Nephron progenitor cell (in vitro differentiated cells): ENCODE results near the gene SLITRK6.

Experiments used
- DNase-seq: peaks from one replicate; pipeline ENCODE4 v3.0.0; 2021
- H3K27ac Mint-ChIP-seq: 2 replicates; pipeline ENCODE4 v1.8.0; 2021; ENCODE audit warnings: mild to moderate bottlenecking, moderate library complexity, mixed read lengths
- H3K27me3 Mint-ChIP-seq: 2 replicates; pipeline ENCODE4 v1.8.0; 2021; ENCODE audit warnings: mild to moderate bottlenecking, low read depth, mixed read lengths; ENCODE audit not compliant: poor library complexity
- H3K36me3 Mint-ChIP-seq: 2 replicates; pipeline ENCODE4 v1.8.0; 2021; ENCODE audit warnings: low read depth, mixed read lengths
- H3K4me1 Mint-ChIP-seq: 2 replicates; pipeline ENCODE4 v1.8.0; 2021; ENCODE audit warnings: mixed read lengths
- H3K4me3 Mint-ChIP-seq: 2 replicates; pipeline ENCODE4 v1.8.0; 2021; ENCODE audit warnings: mild to moderate bottlenecking, moderate library complexity, mixed read lengths
- H3K9me3 Mint-ChIP-seq: 2 replicates; pipeline ENCODE4 v1.8.0; 2021; ENCODE audit warnings: mild to moderate bottlenecking, moderate library complexity, mixed read lengths
- CTCF ChIP-seq: fragments of 200-600 bp; sonication (generic); IDR thresholded peaks from 2 replicates; pipeline ENCODE4 v1.5.0; 2021; ENCODE audit warnings: antibody characterized with exemption

Gene SLITRK6

GRCh38 chr13:85806553-85807175 lies 7.4 kb upstream of the SLITRK6 start:
- TF ChIP-seq CTCF: peak; percentile 79
- Mint-ChIP-seq H3K36me3 (no peaks in the 10 kb centered on the region), H3K9me3 (no peaks in the 10 kb centered on the region), H3K4me3 (peak overlapping the region; percentile 9), H3K4me1 (no peaks in the 10 kb centered on the region), H3K27me3 (no peaks in the 10 kb centered on the region), H3K27ac (no peak overlapping the region)
- peak; percentile 13 for DNase-seq

- H3K27me3 Mint-ChIP-seq: no peaks in the 10 kb centered on the region
- peak overlapping the region; percentile 72 for H3K4me3 Mint-ChIP-seq
- DNase-seq: no peak
- TF ChIP-seq CTCF: no peak
- H3K27ac Mint-ChIP-seq: no peak overlapping the region
- H3K36me3 Mint-ChIP-seq: no peaks in the 10 kb centered on the region
- H3K9me3 Mint-ChIP-seq: no peaks in the 10 kb centered on the region
- H3K4me1 Mint-ChIP-seq: peaks cover 12% of the 10 kb centered on the region
Measured at GRCh38 chr13:85798556-85798955, 663 bp downstream of the SLITRK6 start.

- Mint-ChIP-seq H3K27ac (no peak overlapping the region), H3K9me3 (no peaks in the 10 kb centered on the region), H3K27me3 (no peaks in the 10 kb centered on the region), H3K4me1 (peaks cover 12% of the 10 kb centered on the region), H3K4me3 (no peak overlapping the region), H3K36me3 (no peaks in the 10 kb centered on the region)
- DNase-seq: no peak
- no peak for TF ChIP-seq CTCF
Measured at GRCh38 chr13:85797311-85797710, 1.9 kb downstream of the SLITRK6 start.

GRCh38 chr13:85785205-85785604 lies 14.0 kb downstream of the SLITRK6 start:
- Mint-ChIP-seq H3K9me3 (no peaks in the 10 kb centered on the region), H3K27ac (no peak overlapping the region), H3K36me3 (no peaks in the 10 kb centered on the region), H3K27me3 (no peaks in the 10 kb centered on the region), H3K4me3 (no peak overlapping the region), H3K4me1 (no peaks in the 10 kb centered on the region)
- no peak for DNase-seq
- no peak for TF ChIP-seq CTCF

GRCh38 chr13:85772367-85772766 lies 26.9 kb downstream of the SLITRK6 start:
- Mint-ChIP-seq H3K27ac (no peak overlapping the region), H3K4me1 (no peaks in the 10 kb centered on the region), H3K36me3 (no peaks in the 10 kb centered on the region), H3K4me3 (no peak overlapping the region), H3K27me3 (no peaks in the 10 kb centered on the region), H3K9me3 (peaks cover 3% of the 10 kb centered on the region)
- no peak for TF ChIP-seq CTCF
- no peak for DNase-seq

- no peaks in the 10 kb centered on the region for H3K27me3 Mint-ChIP-seq
- peaks cover 3% of the 10 kb centered on the region for H3K9me3 Mint-ChIP-seq
- DNase-seq: no peak
- H3K27ac Mint-ChIP-seq: no peak overlapping the region
- TF ChIP-seq CTCF: no peak
- no peaks in the 10 kb centered on the region for H3K36me3 Mint-ChIP-seq
- H3K4me1 Mint-ChIP-seq: no peaks in the 10 kb centered on the region
- H3K4me3 Mint-ChIP-seq: no peak overlapping the region
Measured at GRCh38 chr13:85771856-85772255, 27.4 kb downstream of the SLITRK6 start.
